HepG2 (cell line): ENCODE measurements around the gene NLRP4. TPM values are rescaled to one million over a fixed set of nuclear protein-coding genes. Genes with fewer than 3 reads are reported as not detected.

Experiments used
- ATAC-seq: fragments of 200-7000 bp; cut with Tn5 transposase; 3 replicates; pipeline ENCODE4 v1.9.1; 2020; ENCODE audit warnings: mild to moderate bottlenecking, moderate library complexity
- BruUV-seq: library from RNA; stranded (reverse); fragments of 400-500 nt; replicated peaks from 2 replicates; lab custom pipeline; 2021; lab: Mats Ljungman, UMichigan
- CTCF ChIA-PET: fragments of 300-600 bp; formaldehyde crosslinking; extraction: SDS; loops from one replicate; lab custom pipeline; 2021; ENCODE audit warnings: low total read pairs, inconsistent platforms, low intra/inter-chr PET ratio; lab: Yijun Ruan, JAX
- POLR2A ChIA-PET: fragments of 350-600 bp; sonication (Branson Sonifier 250); formaldehyde crosslinking; loops from one replicate; lab custom pipeline; 2020; ENCODE audit warnings: antibody characterized with exemption, inconsistent platforms; lab: Yijun Ruan, JAX
- DNase-seq: peaks from one replicate; pipeline ENCODE4 v3.0.0-alpha.2; 2015; ENCODE audit warnings: low spot score
- FAIRE-seq: peaks from 3 replicates; lab custom pipeline; 2011; peaks lifted over from hg19 to GRCh38; lab: Jason Lieb, UNC
- H2AFZ ChIP-seq: one replicate; pipeline ENCODE4 v1.6.1; 2011; ENCODE audit warnings: low read length, inconsistent platforms
- H3K27ac ChIP-seq: fragments of 300-600 bp; 3 replicates; pipeline ENCODE4 v1.8.0; 2011; ENCODE audit warnings: mixed run types, mild to moderate bottlenecking, mixed read lengths, low read length, inconsistent platforms; ENCODE audit not compliant: insufficient read depth; ENCODE audit errors: extremely low read length
- H3K27me3 ChIP-seq, 2 experiments: fragments of 200-600 bp in 1 of 2; 2 replicates in 1 of 2; 3 replicates in 1 of 2; pipeline versions ENCODE4 v1.6.0 to v1.8.0; 2011; ENCODE audit warnings: low read length in 2 of 2, mild to moderate bottlenecking in 2 of 2, moderate library complexity in 2 of 2, inconsistent platforms in 1 of 2; ENCODE audit not compliant: insufficient read depth in 2 of 2, control insufficient read depth in 1 of 2
- H3K36me3 ChIP-seq, 2 experiments: fragments of 200-600 bp in 1 of 2; replicated peaks in 1 of 2; 2 replicates in 1 of 2; 3 replicates in 1 of 2; pipeline versions ENCODE4 v1.5.1 to v1.8.0; 2011; ENCODE audit warnings: low read length in 2 of 2, inconsistent platforms in 1 of 2; ENCODE audit not compliant: insufficient read depth in 2 of 2, control insufficient read depth in 1 of 2
- H3K4me1 ChIP-seq: 2 replicates; pipeline ENCODE4 v1.5.1; 2012; ENCODE audit warnings: low read length, inconsistent platforms; ENCODE audit not compliant: insufficient read depth
- H3K4me2 ChIP-seq: 2 replicates; pipeline ENCODE4 v1.6.0; 2011; ENCODE audit warnings: low read depth, low read length, inconsistent platforms
- H3K4me3 ChIP-seq, 3 experiments: fragments of 200-600 bp in 1 of 3; sonication (generic), shearing (Covaris generic) in 1 of 3; replicated peaks in 1 of 3; 2 replicates each; pipeline ENCODE4 v1.5.1; 2011 to 2016; ENCODE audit warnings: low read length in 3 of 3, inconsistent platforms in 2 of 3, low read depth in 2 of 3, mild to moderate bottlenecking in 2 of 3, control low read depth in 1 of 3, mixed read lengths in 1 of 3; ENCODE audit not compliant: insufficient read depth in 1 of 3
- H3K79me2 ChIP-seq: one replicate; pipeline ENCODE4 v1.6.1; 2011; ENCODE audit warnings: low read length, inconsistent platforms; ENCODE audit not compliant: insufficient read depth
- H3K9ac ChIP-seq: 2 replicates; pipeline ENCODE4 v1.6.0; 2011; ENCODE audit warnings: mild to moderate bottlenecking, low read depth, low read length, inconsistent platforms; ENCODE audit not compliant: insufficient read depth
- H3K9me3 ChIP-seq: 2 replicates; pipeline ENCODE4 v1.5.1; 2012; ENCODE audit warnings: mild to moderate bottlenecking, low read length
- H4K20me1 ChIP-seq: 2 replicates; pipeline ENCODE4 v1.6.0; 2011; ENCODE audit warnings: inconsistent platforms, mild to moderate bottlenecking, low read length, moderate library complexity; ENCODE audit not compliant: insufficient read depth
- ATF3 ChIP-seq: sonication (generic); formaldehyde crosslinking; IDR thresholded peaks from 2 replicates; pipeline ENCODE4 v1.4.0; 2020; ENCODE audit warnings: missing genetic modification reagents
- ATF5 ChIP-seq: sonication (generic); formaldehyde crosslinking; IDR thresholded peaks from 2 replicates; pipeline ENCODE4 v1.4.0; 2020; ENCODE audit warnings: mild to moderate bottlenecking, low read depth, missing genetic modification reagents
- HMG20B ChIP-seq: conservative IDR thresholded peaks from 2 replicates; pipeline ENCODE4 v1.6.1; 2016; ENCODE audit warnings: missing genetic modification reagents, missing compliant biosample characterization
- KDM5B ChIP-seq: sonication (generic); formaldehyde crosslinking; IDR thresholded peaks from 2 replicates; pipeline ENCODE4 v1.4.0; 2020; ENCODE audit warnings: missing genetic modification reagents, mild to moderate bottlenecking, borderline replicate concordance
- MAZ ChIP-seq, 2 experiments: sonication (generic) in 1 of 2; formaldehyde crosslinking in 1 of 2; IDR thresholded peaks; 2 replicates each; pipeline versions ENCODE4 v1.5.0 to v1.6.1; 2012 to 2020; ENCODE audit warnings: low read depth in 2 of 2, mild to moderate bottlenecking in 2 of 2, borderline replicate concordance in 1 of 2, improper control_type of control experiment in 1 of 2, low read length in 1 of 2, missing genetic modification reagents in 1 of 2, moderate library complexity in 1 of 2
- MIXL1 ChIP-seq: IDR thresholded peaks from 2 replicates; pipeline ENCODE4 v1.6.1; 2016
- PAWR ChIP-seq: sonication (generic); formaldehyde crosslinking; IDR thresholded peaks from 2 replicates; pipeline ENCODE4 v1.4.0; 2020; ENCODE audit warnings: missing genetic modification reagents, mild to moderate bottlenecking, borderline replicate concordance
- PPARG ChIP-seq: conservative IDR thresholded peaks from 2 replicates; pipeline ENCODE4 v1.6.1; 2016; ENCODE audit warnings: missing biosample characterization, missing genetic modification reagents
- SIN3B ChIP-seq: fragments of 150-350 bp; IDR thresholded peaks from 2 replicates; pipeline ENCODE4 v1.6.1; 2014; ENCODE audit warnings: low read length
- SMARCE1 ChIP-seq: fragments of 450-650 bp; IDR thresholded peaks from 2 replicates; pipeline ENCODE4 v1.6.1; 2017; ENCODE audit warnings: borderline replicate concordance
- STAG1 ChIP-seq: sonication (generic); formaldehyde crosslinking; IDR thresholded peaks from 2 replicates; pipeline ENCODE4 v1.4.0; 2020; ENCODE audit warnings: missing genetic modification reagents
- ZNF142 ChIP-seq: sonication (generic); formaldehyde crosslinking; IDR thresholded peaks from 2 replicates; pipeline ENCODE4 v1.4.0; 2020; ENCODE audit warnings: missing genetic modification reagents
- WGBS: methylation state at CpG from one replicate; pipeline ENCODE4 v1.1.6; 2017; ENCODE audit warnings: low lambda C conversion rate; 5-methylcytosine and 5-hydroxymethylcytosine counted together
- in situ Hi-C: cut with HindIII; loops from 2 replicates; pipeline ENCODE4 v1.10.0; 2017; ENCODE audit warnings: low pct_unique_long_range_greater_than_20kb; ENCODE audit not compliant: extremely low pct_ligation_motif_present
- intact Hi-C: fragments of 100-400 bp; cut with micrococcal nuclease; formaldehyde crosslinking; loops from one replicate; pipeline ENCODE4 v1.10.0; 2022; ENCODE audit not compliant: unreplicated experiment
- polyA plus RNA-seq, 8 experiments: library from polyadenylated mRNA; depleted of rRNA in 3 of 8; stranded (reverse) in 7 of 8; unstranded in 1 of 8; fragments of >200 nt; fragmentation: Illumina TruSeq in 4 of 8; extraction: Trizol in 4 of 8; gene quantifications; 2 replicates each; pipeline versions ENCODE4 v1.2.1 to v1.2.3, GENCODE V29; 2011 to 2016; ENCODE audit warnings: low read depth in 4 of 8, missing spikeins in 1 of 8, mixed read lengths in 1 of 8; ENCODE audit not compliant: insufficient read depth in 1 of 8
- total RNA-seq, 5 experiments: library from RNA; depleted of rRNA; stranded (reverse); fragments of >200 nt; fragmentation: Illumina TruSeq; extraction: Trizol; gene quantifications; 2 replicates each; pipeline ENCODE4 v1.2.3, GENCODE V29; 2016; ENCODE audit warnings: low read depth in 1 of 5
- TF ChIP-seq, protein P1 (sequence below): sonication (generic); formaldehyde crosslinking; IDR thresholded peaks from 2 replicates; pipeline ENCODE4 v1.8.1; 2023; ENCODE audit warnings: mild to moderate bottlenecking, missing genetic modification reagents
- TF ChIP-seq, protein P2 (sequence below): sonication (generic); formaldehyde crosslinking; IDR thresholded peaks from 2 replicates; pipeline ENCODE4 v1.8.0; 2022; ENCODE audit warnings: mild to moderate bottlenecking, missing genetic modification reagents, moderate library complexity

The NLRP4 gene
- total and polyA plus RNA-seq, 2 of the 13 experiments (the other 11 are each of a cell fraction or from before 2014, with no cell fraction given): not detected

DNA sequence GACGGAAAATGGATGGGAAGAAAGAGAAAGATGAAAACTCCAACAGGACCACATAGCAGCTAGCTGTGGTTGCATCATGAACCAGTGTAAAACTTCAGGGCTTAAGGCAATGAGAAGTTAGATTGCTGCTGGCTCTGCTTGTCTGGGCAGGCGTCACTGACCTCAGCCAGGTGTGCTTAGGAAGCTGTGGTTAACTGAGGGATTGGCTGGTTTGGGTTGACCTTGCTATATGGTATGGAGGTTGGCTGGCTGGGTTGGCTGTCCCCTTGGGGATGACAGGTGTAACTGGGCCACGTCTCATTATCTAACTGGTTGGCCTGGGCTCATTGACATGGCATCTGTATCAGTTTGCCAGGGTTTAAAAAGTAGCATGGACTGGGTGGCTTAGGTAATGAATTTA, 40.9 kb downstream of the NLRP4 start (continued):
- TF ChIP-seq HMG20B (CRISPR knock-in tag): no peak
- TF ChIP-seq STAG1 (CRISPR knock-in tag): no peak
- TF ChIP-seq, protein P1, sequence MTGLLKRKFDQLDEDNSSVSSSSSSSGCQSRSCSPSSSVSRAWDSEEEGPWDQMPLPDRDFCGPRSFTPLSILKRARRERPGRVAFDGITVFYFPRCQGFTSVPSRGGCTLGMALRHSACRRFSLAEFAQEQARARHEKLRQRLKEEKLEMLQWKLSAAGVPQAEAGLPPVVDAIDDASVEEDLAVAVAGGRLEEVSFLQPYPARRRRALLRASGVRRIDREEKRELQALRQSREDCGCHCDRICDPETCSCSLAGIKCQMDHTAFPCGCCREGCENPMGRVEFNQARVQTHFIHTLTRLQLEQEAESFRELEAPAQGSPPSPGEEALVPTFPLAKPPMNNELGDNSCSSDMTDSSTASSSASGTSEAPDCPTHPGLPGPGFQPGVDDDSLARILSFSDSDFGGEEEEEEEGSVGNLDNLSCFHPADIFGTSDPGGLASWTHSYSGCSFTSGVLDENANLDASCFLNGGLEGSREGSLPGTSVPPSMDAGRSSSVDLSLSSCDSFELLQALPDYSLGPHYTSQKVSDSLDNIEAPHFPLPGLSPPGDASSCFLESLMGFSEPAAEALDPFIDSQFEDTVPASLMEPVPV: no peak
- no peak for TF ChIP-seq SMARCE1
- TF ChIP-seq ATF5 (CRISPR knock-in tag): no peak

DNA sequence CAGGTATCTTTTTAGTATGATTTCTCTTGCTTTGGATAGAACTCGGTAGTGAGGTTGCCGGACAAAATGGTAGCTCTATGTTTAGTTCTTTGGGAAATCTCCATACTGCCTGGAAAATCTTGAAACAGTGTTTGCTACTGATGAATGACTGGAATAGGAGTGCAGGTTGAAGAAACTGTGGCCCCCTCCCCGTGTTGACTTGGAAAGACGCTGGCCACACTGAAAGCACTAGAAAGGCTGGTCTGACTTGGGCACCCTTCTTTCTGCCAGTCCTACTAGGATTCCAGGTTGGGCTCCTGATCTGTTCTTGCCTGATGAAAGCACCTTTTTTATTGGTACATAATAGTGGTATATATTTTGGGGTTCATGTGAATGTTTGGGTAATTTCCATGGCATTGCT, 46.3 kb downstream of the NLRP4 start:
- BruUV-seq: no TSS peak
- no peaks in the 10 kb centered on the region for H3K36me3 ChIP-seq
- H3K4me2 ChIP-seq: no peak overlapping the region
- H4K20me1 ChIP-seq: no peaks in the 10 kb centered on the region
- H3K4me1 ChIP-seq: no peaks in the 10 kb centered on the region
- intact Hi-C loops (no loop called here), in situ Hi-C loops (no loop called here)
- no peak overlapping the region for H2AFZ ChIP-seq
- ATAC-seq (no peak), FAIRE-seq (no peak), DNase-seq (no peak)
- no peaks in the 10 kb centered on the region for H3K9me3 ChIP-seq
- WGBS: 0% methylated on average over 3 of the region's 4 CpGs
- CTCF ChIA-PET: no interaction called here
- H3K4me3 ChIP-seq: no peak overlapping the region
- no peak overlapping the region for H3K9ac ChIP-seq
- no peak overlapping the region for H3K27ac ChIP-seq
- H3K79me2 ChIP-seq: no peaks in the 10 kb centered on the region
- H3K27me3 ChIP-seq: peaks cover 0 to 1% of the 10 kb centered on the region in 2 experiments; a peak in 2 of 5 replicates
- POLR2A ChIA-PET: no interaction called here
- TF ChIP-seq, protein P2, sequence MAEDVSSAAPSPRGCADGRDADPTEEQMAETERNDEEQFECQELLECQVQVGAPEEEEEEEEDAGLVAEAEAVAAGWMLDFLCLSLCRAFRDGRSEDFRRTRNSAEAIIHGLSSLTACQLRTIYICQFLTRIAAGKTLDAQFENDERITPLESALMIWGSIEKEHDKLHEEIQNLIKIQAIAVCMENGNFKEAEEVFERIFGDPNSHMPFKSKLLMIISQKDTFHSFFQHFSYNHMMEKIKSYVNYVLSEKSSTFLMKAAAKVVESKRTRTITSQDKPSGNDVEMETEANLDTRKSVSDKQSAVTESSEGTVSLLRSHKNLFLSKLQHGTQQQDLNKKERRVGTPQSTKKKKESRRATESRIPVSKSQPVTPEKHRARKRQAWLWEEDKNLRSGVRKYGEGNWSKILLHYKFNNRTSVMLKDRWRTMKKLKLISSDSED (CRISPR knock-in tag): no peak
- no peak for TF ChIP-seq MIXL1 (CRISPR knock-in tag)
- no peak for TF ChIP-seq PAWR
- no peak for TF ChIP-seq PPARG
- TF ChIP-seq ZNF142: no peak
- TF ChIP-seq KDM5B (CRISPR knock-in tag): no peak
- no peak for TF ChIP-seq MAZ (IDR thresholded peaks at IDR 0.05; ENCODE audit: borderline replicate concordance, low read depth, low read length)
- TF ChIP-seq MAZ (CRISPR knock-in tag; IDR thresholded peaks at IDR 0.05; ENCODE audit: low read depth): no peak
- no peak for TF ChIP-seq ATF3 (CRISPR knock-in tag)
- no peak for TF ChIP-seq SIN3B
